ENCODE data around the gene TUBB4A. TPM values are rescaled to one million over a fixed set of nuclear protein-coding genes. Genes with fewer than 3 reads are reported as not detected.

The TUBB4A gene
- total and polyA plus RNA-seq, 9 of the 15 experiments (the other 6 are each of a cell fraction or from before 2014, with no cell fraction given): 0.14 to 7.0 (median 0.75) TPM

DNA sequence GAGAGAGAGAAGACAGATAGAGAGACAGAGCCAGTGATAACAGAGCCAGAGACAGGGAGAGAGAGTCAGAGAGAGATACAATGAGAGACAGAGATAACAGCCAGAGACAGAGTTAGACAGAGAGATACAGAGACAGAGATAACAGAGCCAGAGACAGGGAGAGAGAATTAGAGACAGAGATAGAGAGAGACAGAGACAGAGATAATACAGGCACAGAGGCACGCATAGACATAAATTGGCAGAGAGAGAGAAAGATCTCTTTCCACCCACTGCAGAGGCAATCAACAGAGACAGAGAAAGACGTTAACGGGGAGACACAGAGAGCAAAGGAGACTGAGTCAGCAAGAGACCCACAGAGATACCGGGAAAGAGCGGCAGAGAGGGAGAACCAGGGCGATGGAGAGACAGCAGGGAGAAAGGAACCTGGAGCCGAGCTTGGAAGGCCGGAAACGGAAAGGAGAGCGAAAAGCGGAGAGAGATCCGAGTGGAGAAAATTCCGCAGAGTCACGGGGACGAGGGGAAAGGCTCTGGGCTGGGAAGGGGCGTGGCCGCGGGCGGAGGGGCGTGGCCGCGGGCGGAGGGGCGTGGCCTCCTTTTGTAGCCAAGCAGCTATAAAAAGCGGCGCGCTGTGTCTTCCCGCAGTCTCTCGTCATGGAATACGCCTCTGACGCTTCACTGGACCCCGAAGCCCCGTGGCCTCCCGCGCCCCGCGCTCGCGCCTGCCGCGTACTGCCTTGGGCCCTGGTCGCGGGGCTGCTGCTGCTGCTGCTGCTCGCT, 28.5 kb upstream of the TUBB4A start, which contains the start of gene TNFSF9 (continued):
- TF ChIP-seq, protein P1, sequence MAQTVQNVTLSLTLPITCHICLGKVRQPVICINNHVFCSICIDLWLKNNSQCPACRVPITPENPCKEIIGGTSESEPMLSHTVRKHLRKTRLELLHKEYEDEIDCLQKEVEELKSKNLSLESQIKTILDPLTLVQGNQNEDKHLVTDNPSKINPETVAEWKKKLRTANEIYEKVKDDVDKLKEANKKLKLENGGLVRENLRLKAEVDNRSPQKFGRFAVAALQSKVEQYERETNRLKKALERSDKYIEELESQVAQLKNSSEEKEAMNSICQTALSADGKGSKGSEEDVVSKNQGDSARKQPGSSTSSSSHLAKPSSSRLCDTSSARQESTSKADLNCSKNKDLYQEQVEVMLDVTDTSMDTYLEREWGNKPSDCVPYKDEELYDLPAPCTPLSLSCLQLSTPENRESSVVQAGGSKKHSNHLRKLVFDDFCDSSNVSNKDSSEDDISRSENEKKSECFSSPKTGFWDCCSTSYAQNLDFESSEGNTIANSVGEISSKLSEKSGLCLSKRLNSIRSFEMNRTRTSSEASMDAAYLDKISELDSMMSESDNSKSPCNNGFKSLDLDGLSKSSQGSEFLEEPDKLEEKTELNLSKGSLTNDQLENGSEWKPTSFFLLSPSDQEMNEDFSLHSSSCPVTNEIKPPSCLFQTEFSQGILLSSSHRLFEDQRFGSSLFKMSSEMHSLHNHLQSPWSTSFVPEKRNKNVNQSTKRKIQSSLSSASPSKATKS (CRISPR knock-in tag; IDR thresholded peaks at IDR 0.05): no peak
- TF ChIP-seq SRSF9 (IDR thresholded peaks at IDR 0.05; ENCODE audit: borderline replicate concordance, low read depth, low read length) (no peak), CCNT2 (IDR thresholded peaks at IDR 0.05; ENCODE audit: borderline replicate concordance, extremely low read depth, insufficient read length, low read depth, low read length) (peak; percentile 90), PCBP1 (IDR thresholded peaks at IDR 0.05; ENCODE audit: low read depth, low read length, poor library complexity, severe bottlenecking) (no peak), SPI1 (IDR thresholded peaks at IDR 0.05; ENCODE audit: borderline replicate concordance, low read depth, low read length) (no peak), TRIM24 (IDR thresholded peaks at IDR 0.05) (peak; percentile 32 to 67; a peak in 2 of 4 replicates), ZNF644 (tag; IDR thresholded peaks at IDR 0.05; ENCODE audit: low read depth) (no peak), SMARCA5 (IDR thresholded peaks at IDR 0.05) (peak; percentile 77; the same call in 1 of the 2 replicates), GATAD2A (IDR thresholded peaks at IDR 0.05) (0 out of 2 replicates have a peak, but pooled peaks have one; percentile 8), TARDBP (IDR thresholded peaks at IDR 0.05) (0 out of 2 replicates have a peak, but pooled peaks have one; percentile 17), ZNF586 (CRISPR knock-in tag; conservative IDR thresholded peaks at IDR 0.05) (no peak), DDX20 (tag; IDR thresholded peaks at IDR 0.05; ENCODE audit: low read depth) (no peak), GATA2 (CRISPR knock-in tag; IDR thresholded peaks at IDR 0.05) (peak; percentile 50; the same call in 1 of the 2 replicates), NONO (IDR thresholded peaks at IDR 0.05; ENCODE audit: low read depth in 2 of 2, low read length in 1 of 2) (peak; percentile 90 to 99; a peak in 3 of 4 replicates), NR3C1 (CRISPR knock-in tag; IDR thresholded peaks at IDR 0.05) (no peak), SMARCC2 (IDR thresholded peaks at IDR 0.05; ENCODE audit: low read depth) (no peak; the same call in 1 of the 2 replicates), DNMT1 (IDR thresholded peaks at IDR 0.05) (peak; percentile 82; the same call in 1 of the 2 replicates), MYC (IDR thresholded peaks at IDR 0.05; ENCODE audit: low read depth, low read length) (no peak; the same call in 1 of the 2 replicates), MYC (CRISPR knock-in tag; IDR thresholded peaks at IDR 0.05; ENCODE audit: borderline replicate concordance, low read depth) (no peak), L3MBTL2 (IDR thresholded peaks at IDR 0.05) (peak; percentile 86), ZC3H4 (CRISPR knock-in tag; IDR thresholded peaks at IDR 0.05; ENCODE audit: borderline replicate concordance) (no peak), SIN3A (IDR thresholded peaks at IDR 0.05; ENCODE audit: borderline replicate concordance in 2 of 2, control insufficient read depth in 1 of 2, low read depth in 2 of 2, low read length in 2 of 2) (peak in 1 of 2 experiments; percentile 75; a peak in 1 of 4 replicates)
- TF ChIP-seq, protein P2, sequence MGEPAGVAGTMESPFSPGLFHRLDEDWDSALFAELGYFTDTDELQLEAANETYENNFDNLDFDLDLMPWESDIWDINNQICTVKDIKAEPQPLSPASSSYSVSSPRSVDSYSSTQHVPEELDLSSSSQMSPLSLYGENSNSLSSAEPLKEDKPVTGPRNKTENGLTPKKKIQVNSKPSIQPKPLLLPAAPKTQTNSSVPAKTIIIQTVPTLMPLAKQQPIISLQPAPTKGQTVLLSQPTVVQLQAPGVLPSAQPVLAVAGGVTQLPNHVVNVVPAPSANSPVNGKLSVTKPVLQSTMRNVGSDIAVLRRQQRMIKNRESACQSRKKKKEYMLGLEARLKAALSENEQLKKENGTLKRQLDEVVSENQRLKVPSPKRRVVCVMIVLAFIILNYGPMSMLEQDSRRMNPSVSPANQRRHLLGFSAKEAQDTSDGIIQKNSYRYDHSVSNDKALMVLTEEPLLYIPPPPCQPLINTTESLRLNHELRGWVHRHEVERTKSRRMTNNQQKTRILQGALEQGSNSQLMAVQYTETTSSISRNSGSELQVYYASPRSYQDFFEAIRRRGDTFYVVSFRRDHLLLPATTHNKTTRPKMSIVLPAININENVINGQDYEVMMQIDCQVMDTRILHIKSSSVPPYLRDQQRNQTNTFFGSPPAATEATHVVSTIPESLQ (CRISPR knock-in tag; IDR thresholded peaks at IDR 0.05): peak; percentile 63; the same call in 1 of the 2 replicates
- TF ChIP-seq, protein P3, sequence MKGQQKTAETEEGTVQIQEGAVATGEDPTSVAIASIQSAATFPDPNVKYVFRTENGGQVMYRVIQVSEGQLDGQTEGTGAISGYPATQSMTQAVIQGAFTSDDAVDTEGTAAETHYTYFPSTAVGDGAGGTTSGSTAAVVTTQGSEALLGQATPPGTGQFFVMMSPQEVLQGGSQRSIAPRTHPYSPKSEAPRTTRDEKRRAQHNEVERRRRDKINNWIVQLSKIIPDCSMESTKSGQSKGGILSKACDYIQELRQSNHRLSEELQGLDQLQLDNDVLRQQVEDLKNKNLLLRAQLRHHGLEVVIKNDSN (CRISPR knock-in tag; IDR thresholded peaks at IDR 0.05): peak; percentile 45; the same call in 1 of the 2 replicates
